ENCODE data around the gene CNOT10.
A peak's percentile ranks its signal among the peaks of the same experiment; 100 is the strongest.

GRCh38 chr3:32778389-32778788 lies 93.4 kb downstream of the CNOT10 start:
- TF ChIP-seq CTCF (IDR thresholded peaks at IDR 0.05) (peak; percentile 16; the same call in 1 of the 2 replicates), POLR2AphosphoS5 (IDR thresholded peaks at IDR 0.05; ENCODE audit: low read depth, low read length) (no peak)

All from Panc1 (cell line).